LNCaP clone FGC (cell line): Measurements from ENCODE around the gene PRM2.

ENCODE experiments used
- DNase-seq: peaks from one replicate; pipeline ENCODE4 v3.0.0-alpha.2; 2011; ENCODE audit warnings: low read depth
- H3K4me3 ChIP-seq: 2 replicates; pipeline ENCODE4 v1.5.1; 2011; ENCODE audit warnings: mild to moderate bottlenecking, low read depth, low read length, control low read depth
- TF ChIP-seq, protein P1 (sequence below): IDR thresholded peaks from 2 replicates; pipeline ENCODE4 v1.5.1; 2012; ENCODE audit warnings: mild to moderate bottlenecking; ENCODE audit not compliant: control insufficient read depth, insufficient read depth; ENCODE audit errors: extremely low read depth

The PRM2 gene

GRCh38 chr16:11241480-11242204, 34.6 kb downstream of the PRM2 start:
- TF ChIP-seq, protein P1, sequence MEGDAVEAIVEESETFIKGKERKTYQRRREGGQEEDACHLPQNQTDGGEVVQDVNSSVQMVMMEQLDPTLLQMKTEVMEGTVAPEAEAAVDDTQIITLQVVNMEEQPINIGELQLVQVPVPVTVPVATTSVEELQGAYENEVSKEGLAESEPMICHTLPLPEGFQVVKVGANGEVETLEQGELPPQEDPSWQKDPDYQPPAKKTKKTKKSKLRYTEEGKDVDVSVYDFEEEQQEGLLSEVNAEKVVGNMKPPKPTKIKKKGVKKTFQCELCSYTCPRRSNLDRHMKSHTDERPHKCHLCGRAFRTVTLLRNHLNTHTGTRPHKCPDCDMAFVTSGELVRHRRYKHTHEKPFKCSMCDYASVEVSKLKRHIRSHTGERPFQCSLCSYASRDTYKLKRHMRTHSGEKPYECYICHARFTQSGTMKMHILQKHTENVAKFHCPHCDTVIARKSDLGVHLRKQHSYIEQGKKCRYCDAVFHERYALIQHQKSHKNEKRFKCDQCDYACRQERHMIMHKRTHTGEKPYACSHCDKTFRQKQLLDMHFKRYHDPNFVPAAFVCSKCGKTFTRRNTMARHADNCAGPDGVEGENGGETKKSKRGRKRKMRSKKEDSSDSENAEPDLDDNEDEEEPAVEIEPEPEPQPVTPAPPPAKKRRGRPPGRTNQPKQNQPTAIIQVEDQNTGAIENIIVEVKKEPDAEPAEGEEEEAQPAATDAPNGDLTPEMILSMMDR: no peak
- H3K4me3 ChIP-seq: no peak overlapping the region
- DNase-seq: no peak

- no peak overlapping the region for H3K4me3 ChIP-seq
- DNase-seq: no peak
- TF ChIP-seq, protein P1: no peak
These were observed 35.4 kb downstream of the PRM2 start for GRCh38 chr16:11240636-11241473.

GRCh38 chr16:11239644-11240632, 36.3 kb downstream of the PRM2 start:
- no peak overlapping the region for H3K4me3 ChIP-seq
- no peak for DNase-seq
- TF ChIP-seq, protein P1: no peak

DNA sequence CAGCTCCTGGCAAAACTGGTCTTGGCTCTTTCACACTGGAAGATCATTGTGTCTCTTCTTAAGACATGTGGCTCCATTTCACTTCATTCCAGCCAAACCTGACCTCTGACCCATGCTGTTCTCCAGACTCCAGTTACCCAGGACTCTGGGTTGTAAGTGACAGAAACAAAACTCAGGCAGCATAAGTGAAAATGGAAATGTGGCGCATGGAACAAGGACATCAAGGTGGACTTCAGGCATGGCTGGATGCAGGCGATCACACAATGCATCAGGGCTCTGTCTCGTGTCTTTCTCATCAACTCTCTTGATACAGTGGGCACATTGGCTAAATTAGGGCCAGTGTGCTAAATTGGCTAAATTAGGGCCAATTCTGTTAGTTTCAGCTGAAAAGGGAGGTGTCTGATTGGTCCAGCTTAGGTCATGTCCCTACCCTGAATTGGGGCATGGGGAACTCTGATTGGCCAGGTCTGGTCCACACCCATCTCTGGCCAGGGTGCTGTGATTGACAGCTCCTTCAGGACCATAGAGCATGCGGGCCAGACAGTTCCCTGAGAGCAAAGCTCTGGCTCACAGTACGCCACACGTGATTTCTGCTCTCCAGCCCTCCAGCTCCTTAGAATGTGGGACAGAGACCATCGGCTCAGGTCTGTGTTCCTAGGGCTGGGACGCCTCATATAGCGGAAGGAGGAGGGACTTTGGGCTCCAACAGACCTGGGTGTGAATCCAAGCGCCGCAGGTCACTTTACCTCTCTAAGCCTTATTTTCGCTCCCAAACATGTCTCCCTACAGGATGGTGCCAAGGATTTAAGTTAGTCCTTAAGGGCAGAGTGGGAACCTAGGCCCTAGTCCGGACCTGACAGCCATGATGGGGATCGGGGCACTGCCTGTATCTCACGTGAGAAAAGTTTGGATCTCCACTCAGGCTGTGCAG, 37.7 kb downstream of the PRM2 start:
- TF ChIP-seq, protein P1: no peak
- DNase-seq: no peak
- H3K4me3 ChIP-seq: no peak overlapping the region

DNA sequence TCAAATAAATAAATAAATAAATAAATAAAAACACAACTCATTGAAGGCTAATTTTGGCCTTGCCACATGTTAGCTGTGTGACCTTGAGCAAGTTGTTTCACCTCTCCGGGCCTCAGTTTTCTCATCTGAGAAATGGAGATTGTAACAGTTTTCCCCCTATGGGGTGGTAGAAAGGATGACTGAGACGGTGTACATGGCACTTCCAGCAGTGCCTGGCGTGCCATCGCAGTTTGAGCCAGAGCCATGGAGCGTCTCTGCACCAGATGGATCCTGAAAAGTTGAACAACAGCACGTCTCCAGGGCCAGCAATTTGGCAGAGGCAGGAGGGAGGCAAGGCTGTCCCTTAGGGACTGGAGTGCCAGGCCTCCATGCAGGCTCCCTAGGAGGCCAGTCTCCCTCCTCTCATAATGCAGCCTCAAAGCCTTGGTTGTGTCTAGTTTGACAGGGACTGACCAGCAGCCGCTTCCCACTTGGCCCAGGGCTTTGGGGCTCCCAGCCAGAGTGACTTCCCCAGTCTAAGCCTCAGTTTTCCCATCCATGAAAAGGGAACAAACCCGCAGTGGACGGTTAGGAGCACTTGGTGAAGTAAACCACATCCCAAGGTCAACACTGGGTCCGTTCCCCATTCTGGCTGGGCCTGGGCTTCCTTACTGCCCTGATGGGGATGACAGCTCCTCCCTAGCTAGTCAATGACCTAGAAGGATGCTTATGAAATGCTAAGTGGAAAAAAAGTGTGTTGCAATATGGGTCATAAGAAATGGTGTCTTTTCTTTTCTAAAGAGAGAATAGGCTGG, 39.6 kb downstream of the PRM2 start:
- TF ChIP-seq, protein P1: no peak
- no peak for DNase-seq

More for the DNA sequence above, 39.6 kb downstream of the PRM2 start:
- no peak overlapping the region for H3K4me3 ChIP-seq
